HG03103 (cell line): ENCODE results near the gene MYH1.

ENCODE experiments used
- ATAC-seq: cut with Tn5 transposase; IDR thresholded peaks from one replicate; pipeline ENCODE4 v1.9.1; 2021; ENCODE audit warnings: low read depth; ENCODE audit not compliant: unreplicated experiment

MYH1 gene

GRCh38 chr17:10492004-10492403, 26.3 kb downstream of the MYH1 start:
- ATAC-seq: no peak

GRCh38 chr17:10482252-10482651, 36.1 kb downstream of the MYH1 start:
- ATAC-seq: no peak

- no peak for ATAC-seq
Measured at GRCh38 chr17:10477701-10478100, 40.6 kb downstream of the MYH1 start.

- no peak for ATAC-seq
Measured at GRCh38 chr17:10474536-10474935, 43.8 kb downstream of the MYH1 start.

GRCh38 chr17:10471858-10472257, 46.5 kb downstream of the MYH1 start:
- no peak for ATAC-seq

GRCh38 chr17:10469459-10469858, 48.9 kb downstream of the MYH1 start, which contains the start of gene MYH4:
Gene MYH4 (minus strand): TSS chr17:10469559. CDS start chr17:10466745, 2,814 bp downstream.
- ATAC-seq: no peak

- ATAC-seq: no peak
Measured at GRCh38 chr17:10463402-10463801, 54.9 kb downstream of the MYH1 start.

- ATAC-seq: no peak
Measured at GRCh38 chr17:10460062-10460461, 58.3 kb downstream of the MYH1 start.

GRCh38 chr17:10458701-10459100, 59.6 kb downstream of the MYH1 start:
- no peak for ATAC-seq

- no peak for ATAC-seq
Measured at GRCh38 chr17:10457952-10458351, 60.4 kb downstream of the MYH1 start.

GRCh38 chr17:10447026-10447931, 71.1 kb downstream of the MYH1 start:
- no peak for ATAC-seq
